GM12878 (cell line): ENCODE data around the gene CSTF2T. TPM values are rescaled to one million over a fixed set of nuclear protein-coding genes. Genes with fewer than 3 reads are reported as not detected.
A peak's percentile ranks its signal among the peaks of the same experiment; 100 is the strongest.

Experiments
- ATAC-seq: fragments of 200-7000 bp; cut with Tn5 transposase; 3 replicates; pipeline ENCODE4 v1.9.1; 2020; ENCODE audit warnings: mild to moderate bottlenecking, moderate library complexity
- BruUV-seq: library from RNA; stranded (reverse); fragments of 400-500 nt; replicated peaks from 2 replicates; lab custom pipeline; 2021; lab: Mats Ljungman, UMichigan
- CTCF ChIA-PET: fragments of 300-600 bp; sonication (Branson Sonifier 250); formaldehyde crosslinking; extraction: SDS; loops from one replicate; lab custom pipeline; 2021; ENCODE audit warnings: inconsistent platforms; lab: Yijun Ruan, JAX
- POLR2A ChIA-PET: fragments of 350-600 bp; formaldehyde crosslinking; extraction: SDS; loops from one replicate; lab custom pipeline; 2021; ENCODE audit warnings: inconsistent platforms; lab: Charles Lee
- RAD21 ChIA-PET: fragments of 300-600 bp; sonication (Branson Sonifier 250); formaldehyde crosslinking; loops from one replicate; lab custom pipeline; 2023; ENCODE audit warnings: antibody characterized with exemption; ENCODE audit not compliant: unreplicated experiment; lab: Charles Lee
- SMC1A ChIA-PET: fragments of 300-600 bp; sonication (Branson Sonifier 250); formaldehyde crosslinking; loops from one replicate; lab custom pipeline; 2023; ENCODE audit not compliant: unreplicated experiment, uncharacterized antibody; lab: Charles Lee
- DNase-seq: peaks from one replicate; pipeline ENCODE4 v3.0.0-alpha.2; 2011; ENCODE audit warnings: low read depth, low spot score
- FAIRE-seq: peaks from 3 replicates; lab custom pipeline; 2011; peaks lifted over from hg19 to GRCh38; lab: Jason Lieb, UNC
- H2AFZ ChIP-seq: 2 replicates; pipeline ENCODE4 v1.6.0; 2011; ENCODE audit warnings: low read depth, low read length, control low read depth; ENCODE audit not compliant: control insufficient read depth
- H3K27ac ChIP-seq: 2 replicates; pipeline ENCODE4 v1.5.1; 2011; ENCODE audit warnings: control low read depth; ENCODE audit not compliant: control insufficient read depth, insufficient read depth
- H3K27me3 ChIP-seq, 2 experiments: replicated peaks in 1 of 2; 2 replicates each; pipeline versions ENCODE4 v1.6.0 to v1.6.1; 2011; ENCODE audit warnings: low read length in 1 of 2; ENCODE audit not compliant: control insufficient read depth in 2 of 2, insufficient read depth in 2 of 2
- H3K36me3 ChIP-seq, 2 experiments: 2 replicates each; pipeline ENCODE4 v1.5.1; 2011; ENCODE audit warnings: low read length in 1 of 2; ENCODE audit not compliant: control insufficient read depth in 2 of 2, insufficient read depth in 2 of 2
- H3K4me1 ChIP-seq: 2 replicates; pipeline ENCODE4 v1.6.1; 2011; ENCODE audit warnings: mild to moderate bottlenecking, low read length, moderate library complexity, mixed read lengths; ENCODE audit not compliant: control insufficient read depth, insufficient read depth
- H3K4me2 ChIP-seq: 2 replicates; pipeline ENCODE4 v1.6.0; 2011; ENCODE audit warnings: control low read depth; ENCODE audit not compliant: control insufficient read depth, insufficient read depth
- H3K4me3 ChIP-seq: fragments of 200-600 bp; sonication (generic); 2 replicates; pipeline ENCODE4 v1.5.1; 2016
- H3K79me2 ChIP-seq: 2 replicates; pipeline ENCODE4 v1.6.0; 2011; ENCODE audit warnings: low read length; ENCODE audit not compliant: control insufficient read depth, insufficient read depth
- H3K9ac ChIP-seq: 2 replicates; pipeline ENCODE4 v1.8.0; 2011; ENCODE audit warnings: low read length, control low read depth, mixed read lengths; ENCODE audit not compliant: control insufficient read depth, insufficient read depth
- H3K9me3 ChIP-seq: replicated peaks from 3 replicates; pipeline ENCODE4 v1.5.1; 2011; ENCODE audit warnings: mild to moderate bottlenecking, low read length; ENCODE audit not compliant: control insufficient read depth, insufficient read depth
- H4K20me1 ChIP-seq: 2 replicates; pipeline ENCODE4 v1.6.0; 2011; ENCODE audit not compliant: control insufficient read depth, insufficient read depth
- ASH2L ChIP-seq: fragments of 300-600, 200-600 bp; sonication (generic); IDR thresholded peaks from 2 replicates; pipeline ENCODE4 v1.6.1; 2017; ENCODE audit warnings: low read depth, mild to moderate bottlenecking, borderline replicate concordance
- ATF7 ChIP-seq: fragments of 450-650 bp; IDR thresholded peaks from 2 replicates; pipeline ENCODE4 v1.6.1; 2016; ENCODE audit warnings: low read depth, mild to moderate bottlenecking
- EGR1 ChIP-seq, 2 experiments: IDR thresholded peaks; 1 replicate in 1 of 2; 2 replicates in 1 of 2; pipeline ENCODE4 v1.6.1; 2011 to 2012; ENCODE audit warnings: low read depth in 2 of 2, low read length in 2 of 2, borderline replicate concordance in 1 of 2, mild to moderate bottlenecking in 1 of 2, moderate library complexity in 1 of 2
- HDAC6 ChIP-seq: fragments of 200-600 bp; sonication (generic); IDR thresholded peaks from one replicate; pipeline ENCODE4 v1.8.0; 2017; ENCODE audit warnings: antibody characterized with exemption; ENCODE audit not compliant: unreplicated experiment
- MYB ChIP-seq: fragments of 150-350 bp; IDR thresholded peaks from 2 replicates; pipeline ENCODE4 v1.6.1; 2014; ENCODE audit warnings: mild to moderate bottlenecking, low read depth, low read length, borderline replicate concordance
- NR2F1 ChIP-seq: fragments of 450-650 bp; conservative IDR thresholded peaks from 2 replicates; pipeline ENCODE4 v1.6.1; 2017; ENCODE audit warnings: mild to moderate bottlenecking
- POLR2AphosphoS2 ChIP-seq: IDR thresholded peaks from 2 replicates; pipeline ENCODE4 v1.6.1; 2011; ENCODE audit warnings: low read depth, mild to moderate bottlenecking, low read length, improper control_type of control experiment, moderate library complexity
- RBBP5 ChIP-seq: fragments of 200-600 bp; sonication (generic); conservative IDR thresholded peaks from 2 replicates; pipeline ENCODE4 v1.6.1; 2016
- SIN3A ChIP-seq: IDR thresholded peaks from 2 replicates; pipeline ENCODE4 v1.6.1; 2012; ENCODE audit warnings: low read depth, low read length, improper control_type of control experiment
- TCF7 ChIP-seq: IDR thresholded peaks from 2 replicates; pipeline ENCODE4 v1.6.1; 2014; ENCODE audit warnings: antibody characterized with exemption, borderline replicate concordance
- WGBS: methylation state at CpG from one replicate; pipeline ENCODE4 v1.1.6; 2016; ENCODE audit warnings: low lambda C conversion rate; ENCODE audit not compliant: insufficient replicate concordance, insufficient coverage; ENCODE audit errors: missing lambda C conversion rate; 5-methylcytosine and 5-hydroxymethylcytosine counted together
- in situ Hi-C: fragments of 300-500 bp; cut with MboI; formaldehyde crosslinking; loops from 9 replicates; pipeline ENCODE4 v1.14.3; 2018; ENCODE audit warnings: mixed read lengths
- intact Hi-C: fragments of 100-400 bp; cut with micrococcal nuclease; formaldehyde crosslinking; loops from one replicate; pipeline ENCODE4 v1.14.2; 2022; ENCODE audit not compliant: unreplicated experiment
- polyA plus RNA-seq, 11 experiments: library from polyadenylated mRNA; depleted of rRNA in 4 of 11; unstranded in 6 of 11; stranded (reverse) in 5 of 11; fragments of >200 nt; fragmentation: Nextera tagmentation in 4 of 11; fragmentation: Illumina TruSeq in 1 of 11; extraction: Ambion mirVana in 4 of 11; extraction: Trizol in 1 of 11; gene quantifications; 1 replicate in 1 of 11; 2 replicates in 10 of 11; pipeline versions ENCODE4 v1.2.1 to v1.2.3, GENCODE V29; 2011 to 2016; ENCODE audit warnings: inconsistent platforms in 2 of 11, missing spikeins in 2 of 11, low read depth in 1 of 11
- total RNA-seq, 4 experiments: library from RNA; depleted of rRNA in 3 of 4; stranded (reverse); fragments of >200 nt in 3 of 4; fragmentation: Illumina TruSeq in 1 of 4; extraction: Trizol in 1 of 4; gene quantifications; 2 replicates each; pipeline versions ENCODE4 v1.2.1 to v1.2.3, GENCODE V29; 2013 to 2021
- TF ChIP-seq, protein P1 (sequence below): fragments of 450-650 bp; IDR thresholded peaks from 2 replicates; pipeline ENCODE4 v1.6.1; 2018; ENCODE audit warnings: borderline replicate concordance, mild to moderate bottlenecking; ENCODE audit not compliant: partially characterized antibody
- TF ChIP-seq, protein P2 (sequence below): fragments of 450-650 bp; IDR thresholded peaks from 2 replicates; pipeline ENCODE4 v1.6.1; 2018; ENCODE audit warnings: mild to moderate bottlenecking, low read depth, moderate library complexity; ENCODE audit not compliant: partially characterized antibody
- TF ChIP-seq, protein P3 (sequence below): fragments of 450-650 bp; IDR thresholded peaks from 2 replicates; pipeline ENCODE4 v1.6.1; 2017; ENCODE audit warnings: mild to moderate bottlenecking

CSTF2T gene
- total and polyA plus RNA-seq, 10 of the 15 experiments (the other 5 are each of a cell fraction or from before 2014, with no cell fraction given), result 6.8 to 23.8 (median 14.3) TPM

DNA sequence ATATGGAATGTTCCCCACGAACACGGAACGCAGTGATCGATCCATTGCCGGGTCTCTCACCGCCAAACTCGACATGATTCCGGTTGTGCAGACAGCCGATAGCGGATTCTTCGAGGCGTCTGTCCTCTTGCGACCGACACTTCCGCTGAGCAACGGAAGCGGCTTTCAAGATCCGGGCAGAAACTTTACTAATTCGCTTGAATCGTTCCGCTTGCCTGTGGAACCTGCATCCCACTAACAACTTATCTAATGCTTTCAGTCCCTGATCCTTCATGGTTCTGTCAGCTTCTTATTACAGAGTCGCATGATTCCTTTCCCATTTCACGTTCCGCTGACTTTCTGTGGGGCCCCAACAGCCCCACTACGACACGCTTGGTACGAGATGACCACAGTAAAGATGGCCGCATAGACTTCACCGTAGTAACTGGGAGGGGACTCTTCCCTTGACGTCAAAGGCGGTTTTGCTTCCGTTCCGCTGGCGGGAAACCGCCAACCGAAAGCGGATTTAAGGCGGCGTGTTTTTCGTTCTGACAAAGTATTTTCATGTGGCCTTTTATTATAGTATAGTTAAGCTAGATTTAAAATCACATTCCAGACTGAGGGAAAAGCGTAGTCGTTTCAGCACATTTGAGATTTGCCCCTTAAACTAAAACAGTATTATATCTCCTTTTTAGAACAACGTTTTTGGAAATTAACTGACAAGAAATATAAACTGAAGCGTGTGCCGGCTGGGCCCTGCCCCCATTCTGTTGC, at the start of gene CSTF2T (continued):
- TF ChIP-seq EGR1 (IDR thresholded peaks at IDR 0.05; ENCODE audit: borderline replicate concordance in 1 of 2, low read depth in 2 of 2, low read length in 2 of 2) (peak; percentile 75 to 86), SIN3A (peak; percentile 84), HDAC6 (no peak)
- TF ChIP-seq, protein P1, sequence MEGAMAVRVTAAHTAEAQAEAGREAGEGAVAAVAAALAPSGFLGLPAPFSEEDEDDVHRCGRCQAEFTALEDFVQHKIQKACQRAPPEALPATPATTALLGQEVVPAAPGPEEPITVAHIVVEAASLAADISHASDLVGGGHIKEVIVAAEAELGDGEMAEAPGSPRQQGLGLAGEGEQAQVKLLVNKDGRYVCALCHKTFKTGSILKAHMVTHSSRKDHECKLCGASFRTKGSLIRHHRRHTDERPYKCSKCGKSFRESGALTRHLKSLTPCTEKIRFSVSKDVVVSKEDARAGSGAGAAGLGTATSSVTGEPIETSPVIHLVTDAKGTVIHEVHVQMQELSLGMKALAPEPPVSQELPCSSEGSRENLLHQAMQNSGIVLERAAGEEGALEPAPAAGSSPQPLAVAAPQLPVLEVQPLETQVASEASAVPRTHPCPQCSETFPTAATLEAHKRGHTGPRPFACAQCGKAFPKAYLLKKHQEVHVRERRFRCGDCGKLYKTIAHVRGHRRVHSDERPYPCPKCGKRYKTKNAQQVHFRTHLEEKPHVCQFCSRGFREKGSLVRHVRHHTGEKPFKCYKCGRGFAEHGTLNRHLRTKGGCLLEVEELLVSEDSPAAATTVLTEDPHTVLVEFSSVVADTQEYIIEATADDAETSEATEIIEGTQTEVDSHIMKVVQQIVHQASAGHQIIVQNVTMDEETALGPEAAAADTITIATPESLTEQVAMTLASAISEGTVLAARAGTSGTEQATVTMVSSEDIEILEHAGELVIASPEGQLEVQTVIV, result peak; percentile 52
- TF ChIP-seq, protein P2, sequence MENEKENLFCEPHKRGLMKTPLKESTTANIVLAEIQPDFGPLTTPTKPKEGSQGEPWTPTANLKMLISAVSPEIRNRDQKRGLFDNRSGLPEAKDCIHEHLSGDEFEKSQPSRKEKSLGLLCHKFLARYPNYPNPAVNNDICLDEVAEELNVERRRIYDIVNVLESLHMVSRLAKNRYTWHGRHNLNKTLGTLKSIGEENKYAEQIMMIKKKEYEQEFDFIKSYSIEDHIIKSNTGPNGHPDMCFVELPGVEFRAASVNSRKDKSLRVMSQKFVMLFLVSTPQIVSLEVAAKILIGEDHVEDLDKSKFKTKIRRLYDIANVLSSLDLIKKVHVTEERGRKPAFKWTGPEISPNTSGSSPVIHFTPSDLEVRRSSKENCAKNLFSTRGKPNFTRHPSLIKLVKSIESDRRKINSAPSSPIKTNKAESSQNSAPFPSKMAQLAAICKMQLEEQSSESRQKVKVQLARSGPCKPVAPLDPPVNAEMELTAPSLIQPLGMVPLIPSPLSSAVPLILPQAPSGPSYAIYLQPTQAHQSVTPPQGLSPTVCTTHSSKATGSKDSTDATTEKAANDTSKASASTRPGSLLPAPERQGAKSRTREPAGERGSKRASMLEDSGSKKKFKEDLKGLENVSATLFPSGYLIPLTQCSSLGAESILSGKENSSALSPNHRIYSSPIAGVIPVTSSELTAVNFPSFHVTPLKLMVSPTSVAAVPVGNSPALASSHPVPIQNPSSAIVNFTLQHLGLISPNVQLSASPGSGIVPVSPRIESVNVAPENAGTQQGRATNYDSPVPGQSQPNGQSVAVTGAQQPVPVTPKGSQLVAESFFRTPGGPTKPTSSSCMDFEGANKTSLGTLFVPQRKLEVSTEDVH, result peak; percentile 99

DNA sequence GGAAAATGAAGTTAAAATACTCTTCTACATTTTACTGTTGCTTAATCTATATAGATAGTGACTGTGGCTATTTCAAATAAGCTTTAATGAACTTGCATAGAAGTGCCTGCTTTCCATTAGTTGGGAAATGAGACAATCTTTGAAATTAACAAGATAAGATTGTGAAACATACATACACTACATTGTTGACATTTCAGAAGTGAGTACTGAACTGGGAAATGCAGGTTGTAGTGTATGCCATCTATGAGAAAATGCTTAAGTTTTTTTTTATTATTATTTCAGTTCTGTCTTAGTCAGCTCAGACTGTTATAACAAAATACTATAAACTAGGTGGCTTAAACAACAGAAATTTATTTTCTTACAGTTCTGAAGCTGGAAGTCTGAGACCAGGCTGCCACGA, 49.6 kb upstream of the CSTF2T start:
- H3K4me1 ChIP-seq, result no peaks in the 10 kb centered on the region
- H4K20me1 ChIP-seq, result no peaks in the 10 kb centered on the region
- no peak overlapping the region for H2AFZ ChIP-seq
- no peak overlapping the region for H3K9ac ChIP-seq
- ChIA-PET CTCF (no interaction called here), POLR2A (no interaction called here), SMC1A (interaction anchor here (1.5 kb wide), 1 partner anchor 14 kb away, joined by 4 read pairs; no protein-coding TSS in a partner anchor), RAD21 (no interaction called here)
- intact Hi-C loops (no loop called here), in situ Hi-C loops (no loop called here)
- no peaks in the 10 kb centered on the region for H3K9me3 ChIP-seq
- FAIRE-seq (no peak), ATAC-seq (no peak), DNase-seq (no peak)
- H3K27ac ChIP-seq, result no peak overlapping the region
- H3K4me3 ChIP-seq, result no peak overlapping the region
- H3K4me2 ChIP-seq, result no peak overlapping the region
- WGBS, result 13% methylated on average over 1 of the region's 1 CpG
- no peaks in the 10 kb centered on the region for H3K79me2 ChIP-seq
- H3K36me3 ChIP-seq, result no peaks in the 10 kb centered on the region
- H3K27me3 ChIP-seq, result no peaks in the 10 kb centered on the region
- BruUV-seq, result no TSS peak
- TF ChIP-seq, protein P3, sequence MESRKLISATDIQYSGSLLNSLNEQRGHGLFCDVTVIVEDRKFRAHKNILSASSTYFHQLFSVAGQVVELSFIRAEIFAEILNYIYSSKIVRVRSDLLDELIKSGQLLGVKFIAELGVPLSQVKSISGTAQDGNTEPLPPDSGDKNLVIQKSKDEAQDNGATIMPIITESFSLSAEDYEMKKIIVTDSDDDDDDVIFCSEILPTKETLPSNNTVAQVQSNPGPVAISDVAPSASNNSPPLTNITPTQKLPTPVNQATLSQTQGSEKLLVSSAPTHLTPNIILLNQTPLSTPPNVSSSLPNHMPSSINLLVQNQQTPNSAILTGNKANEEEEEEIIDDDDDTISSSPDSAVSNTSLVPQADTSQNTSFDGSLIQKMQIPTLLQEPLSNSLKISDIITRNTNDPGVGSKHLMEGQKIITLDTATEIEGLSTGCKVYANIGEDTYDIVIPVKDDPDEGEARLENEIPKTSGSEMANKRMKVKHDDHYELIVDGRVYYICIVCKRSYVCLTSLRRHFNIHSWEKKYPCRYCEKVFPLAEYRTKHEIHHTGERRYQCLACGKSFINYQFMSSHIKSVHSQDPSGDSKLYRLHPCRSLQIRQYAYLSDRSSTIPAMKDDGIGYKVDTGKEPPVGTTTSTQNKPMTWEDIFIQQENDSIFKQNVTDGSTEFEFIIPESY, result no peak
- TF ChIP-seq NR2F1 (no peak), ATF7 (no peak), MYB (no peak), RBBP5 (no peak), TCF7 (no peak), ASH2L (no peak), POLR2AphosphoS2 (no peak), HDAC6 (no peak)
